ENCODE results near the gene RAP1GAP2.

- TF ChIP-seq CTCF (IDR thresholded peaks at IDR 0.05; ENCODE audit: low read length) (no peak), EZH2 (IDR thresholded peaks at IDR 0.05; ENCODE audit: borderline replicate concordance, low read length) (no peak)
These were observed 166.0 kb downstream of the RAP1GAP2 start for GRCh38 chr17:2962236-2962635.

Measured in OCI-LY1 (cell line).